GM23338 (cell line): Measurements from ENCODE around the gene TMEM187.

Experiments
- CREB1 ChIP-seq: fragments of 250-450 bp; sonication (Bioruptor Pico); IDR thresholded peaks from 2 replicates; pipeline ENCODE4 v1.5.0; 2020; ENCODE audit warnings: low read depth, mild to moderate bottlenecking, moderate library complexity
- CTCF ChIP-seq, 2 experiments: fragments of 200-600 bp in 1 of 2; sonication (generic) in 1 of 2; conservative IDR thresholded peaks; 2 replicates each; pipeline versions ENCODE4 v1.5.1 to v1.6.1; 2016 to 2017; ENCODE audit warnings: antibody characterized with exemption in 2 of 2, low read depth in 2 of 2, mild to moderate bottlenecking in 2 of 2, moderate library complexity in 1 of 2
- ETS1 ChIP-seq: IDR thresholded peaks from 2 replicates; pipeline ENCODE4 v1.6.1; 2016; ENCODE audit warnings: antibody characterized with exemption
- EZH2 ChIP-seq: fragments of 200-600 bp; sonication (generic); IDR thresholded peaks from one replicate; pipeline ENCODE4 v1.8.0; 2017; ENCODE audit warnings: antibody characterized with exemption, mild to moderate bottlenecking, low read depth; ENCODE audit not compliant: unreplicated experiment
- EZH2phosphoT487 ChIP-seq: fragments of 200-600 bp; sonication (generic); IDR thresholded peaks from one replicate; pipeline ENCODE4 v1.8.1; 2018; ENCODE audit warnings: antibody characterized with exemption; ENCODE audit not compliant: unreplicated experiment
- NANOG ChIP-seq: IDR thresholded peaks from 2 replicates; pipeline ENCODE4 v1.6.1; 2016; ENCODE audit warnings: antibody characterized with exemption, borderline replicate concordance
- POLR2AphosphoS5 ChIP-seq: IDR thresholded peaks from 2 replicates; pipeline ENCODE4 v1.6.1; 2016; ENCODE audit warnings: antibody characterized with exemption, low read depth

GRCh38 chrX:153926552-153926857 is 46.0 kb upstream of the TMEM187 start:
- TF ChIP-seq ETS1 (no peak), CTCF (conservative IDR thresholded peaks at IDR 0.05; ENCODE audit: low read depth in 2 of 2) (no peak), POLR2AphosphoS5 (no peak), EZH2phosphoT487 (no peak), EZH2 (no peak), CREB1 (CRISPR knock-in tag) (no peak), NANOG (no peak)
